ENCODE measurements around the gene ELOVL7.

DNA sequence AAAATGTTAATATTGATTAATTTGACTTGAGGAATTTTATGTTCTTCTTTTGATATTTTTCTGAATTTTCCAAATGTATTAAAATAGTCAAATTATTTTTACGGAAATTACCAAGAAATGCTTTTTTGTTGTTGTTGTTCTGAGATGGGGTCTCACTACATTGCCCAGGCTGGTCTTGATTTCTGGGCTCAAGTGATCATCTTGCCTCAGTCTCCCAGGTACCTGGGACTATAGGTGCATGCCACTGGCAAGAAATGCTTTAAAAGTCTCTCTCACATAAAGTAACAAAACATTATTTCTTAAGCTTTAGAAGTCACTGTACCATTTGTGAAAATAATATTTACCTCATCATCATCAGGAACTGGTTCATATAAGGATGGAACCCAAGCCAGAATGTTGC is 43.0 kb upstream of the ELOVL7 start:
- TF ChIP-seq, protein P1, sequence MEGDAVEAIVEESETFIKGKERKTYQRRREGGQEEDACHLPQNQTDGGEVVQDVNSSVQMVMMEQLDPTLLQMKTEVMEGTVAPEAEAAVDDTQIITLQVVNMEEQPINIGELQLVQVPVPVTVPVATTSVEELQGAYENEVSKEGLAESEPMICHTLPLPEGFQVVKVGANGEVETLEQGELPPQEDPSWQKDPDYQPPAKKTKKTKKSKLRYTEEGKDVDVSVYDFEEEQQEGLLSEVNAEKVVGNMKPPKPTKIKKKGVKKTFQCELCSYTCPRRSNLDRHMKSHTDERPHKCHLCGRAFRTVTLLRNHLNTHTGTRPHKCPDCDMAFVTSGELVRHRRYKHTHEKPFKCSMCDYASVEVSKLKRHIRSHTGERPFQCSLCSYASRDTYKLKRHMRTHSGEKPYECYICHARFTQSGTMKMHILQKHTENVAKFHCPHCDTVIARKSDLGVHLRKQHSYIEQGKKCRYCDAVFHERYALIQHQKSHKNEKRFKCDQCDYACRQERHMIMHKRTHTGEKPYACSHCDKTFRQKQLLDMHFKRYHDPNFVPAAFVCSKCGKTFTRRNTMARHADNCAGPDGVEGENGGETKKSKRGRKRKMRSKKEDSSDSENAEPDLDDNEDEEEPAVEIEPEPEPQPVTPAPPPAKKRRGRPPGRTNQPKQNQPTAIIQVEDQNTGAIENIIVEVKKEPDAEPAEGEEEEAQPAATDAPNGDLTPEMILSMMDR (IDR thresholded peaks at IDR 0.05), result no peak
- TF ChIP-seq, protein P2, sequence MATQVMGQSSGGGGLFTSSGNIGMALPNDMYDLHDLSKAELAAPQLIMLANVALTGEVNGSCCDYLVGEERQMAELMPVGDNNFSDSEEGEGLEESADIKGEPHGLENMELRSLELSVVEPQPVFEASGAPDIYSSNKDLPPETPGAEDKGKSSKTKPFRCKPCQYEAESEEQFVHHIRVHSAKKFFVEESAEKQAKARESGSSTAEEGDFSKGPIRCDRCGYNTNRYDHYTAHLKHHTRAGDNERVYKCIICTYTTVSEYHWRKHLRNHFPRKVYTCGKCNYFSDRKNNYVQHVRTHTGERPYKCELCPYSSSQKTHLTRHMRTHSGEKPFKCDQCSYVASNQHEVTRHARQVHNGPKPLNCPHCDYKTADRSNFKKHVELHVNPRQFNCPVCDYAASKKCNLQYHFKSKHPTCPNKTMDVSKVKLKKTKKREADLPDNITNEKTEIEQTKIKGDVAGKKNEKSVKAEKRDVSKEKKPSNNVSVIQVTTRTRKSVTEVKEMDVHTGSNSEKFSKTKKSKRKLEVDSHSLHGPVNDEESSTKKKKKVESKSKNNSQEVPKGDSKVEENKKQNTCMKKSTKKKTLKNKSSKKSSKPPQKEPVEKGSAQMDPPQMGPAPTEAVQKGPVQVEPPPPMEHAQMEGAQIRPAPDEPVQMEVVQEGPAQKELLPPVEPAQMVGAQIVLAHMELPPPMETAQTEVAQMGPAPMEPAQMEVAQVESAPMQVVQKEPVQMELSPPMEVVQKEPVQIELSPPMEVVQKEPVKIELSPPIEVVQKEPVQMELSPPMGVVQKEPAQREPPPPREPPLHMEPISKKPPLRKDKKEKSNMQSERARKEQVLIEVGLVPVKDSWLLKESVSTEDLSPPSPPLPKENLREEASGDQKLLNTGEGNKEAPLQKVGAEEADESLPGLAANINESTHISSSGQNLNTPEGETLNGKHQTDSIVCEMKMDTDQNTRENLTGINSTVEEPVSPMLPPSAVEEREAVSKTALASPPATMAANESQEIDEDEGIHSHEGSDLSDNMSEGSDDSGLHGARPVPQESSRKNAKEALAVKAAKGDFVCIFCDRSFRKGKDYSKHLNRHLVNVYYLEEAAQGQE (IDR thresholded peaks at IDR 0.05; ENCODE audit: insufficient read depth in 1 of 2, low read depth in 2 of 2, low read length in 1 of 2), result no peak
- no peak for TF ChIP-seq TCF7L2 (IDR thresholded peaks at IDR 0.05; ENCODE audit: low read depth, low read length)
- no peak for TF ChIP-seq SIN3A (IDR thresholded peaks at IDR 0.05; ENCODE audit: borderline replicate concordance, insufficient read depth, low read depth, low read length)
